22Rv1 (cell line): Measurements from ENCODE around the gene UBXN11.

Experiments used
- CTCF ChIP-seq: fragments of 450-650 bp; IDR thresholded peaks from 2 replicates; pipeline ENCODE4 v1.5.1; 2017; ENCODE audit warnings: mild to moderate bottlenecking
- ZFX ChIP-seq: fragments of 450-650 bp; IDR thresholded peaks from 2 replicates; pipeline ENCODE4 v1.6.1; 2017; ENCODE audit warnings: antibody characterized with exemption, borderline replicate concordance

GRCh38 chr1:26314501-26314900, 8.1 kb upstream of the UBXN11 start:
- no peak for TF ChIP-seq CTCF
- no peak for TF ChIP-seq ZFX
